PC-3 (cell line): ENCODE data around the gene MYO5C.

Experiments used
- CTCF ChIP-seq: fragments of 300-600 bp; sonication (generic); conservative IDR thresholded peaks from 2 replicates; pipeline ENCODE4 v1.5.1; 2017; ENCODE audit warnings: antibody characterized with exemption, low read depth, mild to moderate bottlenecking, low read length
- EZH2phosphoT487 ChIP-seq: fragments of 300-600 bp; sonication (generic); IDR thresholded peaks from 2 replicates; pipeline ENCODE4 v1.6.1; 2018; ENCODE audit warnings: mild to moderate bottlenecking, antibody characterized with exemption, low read length, borderline replicate concordance

- TF ChIP-seq CTCF (no peak), EZH2phosphoT487 (no peak)
Observed at GRCh38 chr15:52340093-52340492, 44.5 kb upstream of the MYO5C start.
